Large intestine (tissue), 3 donors: ENCODE results near the gene LYSET. TPM values are rescaled to one million over a fixed set of nuclear protein-coding genes. Genes with fewer than 3 reads are reported as not detected.
"Not testable (repeated sequence)": the region's sequence is repeated elsewhere in the genome, so short reads cannot be mapped to it uniquely, and the experiment has no call there.

ENCODE experiments used
- DNase-seq, 2 donors: peaks; one replicate each; pipeline versions ENCODE4 v3.0.0 to v3.0.0-alpha.2; 2013
- H3K27ac ChIP-seq: one replicate; pipeline ENCODE4 v1.5.1; 2013; ENCODE audit warnings: low read length
- H3K27me3 ChIP-seq: 2 replicates; pipeline ENCODE4 v1.6.1; 2013; ENCODE audit warnings: low read length; ENCODE audit not compliant: control insufficient read depth, insufficient read depth
- H3K36me3 ChIP-seq: 2 replicates; pipeline ENCODE4 v1.6.1; 2013; ENCODE audit warnings: low read length; ENCODE audit not compliant: control insufficient read depth, insufficient read depth
- H3K4me1 ChIP-seq: one replicate; pipeline ENCODE4 v1.6.1; 2013; ENCODE audit warnings: low read length; ENCODE audit not compliant: control insufficient read depth, insufficient read depth
- H3K4me3 ChIP-seq: one replicate; pipeline ENCODE4 v1.5.1; 2013; ENCODE audit warnings: low read length
- H3K9me3 ChIP-seq: one replicate; pipeline ENCODE4 v1.6.1; 2013; ENCODE audit warnings: mild to moderate bottlenecking, low read depth, low read length, moderate library complexity; ENCODE audit not compliant: control insufficient read depth
- WGBS: methylation state at CpG from one replicate; pipeline ENCODE4 v1.1.5; 2013; ENCODE audit warnings: low lambda C conversion rate; ENCODE audit not compliant: insufficient coverage; 5-methylcytosine and 5-hydroxymethylcytosine counted together
- polyA plus RNA-seq: library from polyadenylated mRNA; unstranded; fragments of 120-200 nt; gene quantifications from one replicate; pipeline ENCODE4 v1.2.1, GENCODE V29; 2013

LYSET gene
- polyA plus RNA-seq, 1 donor: 43.5 TPM

GRCh38 chr14:93150227-93151208 is 34.6 kb upstream of the LYSET start:
- Histone ChIP-seq H3K4me3 (peak overlapping the region; percentile 21), H3K9me3 (no peaks in the 10 kb centered on the region), H3K27me3 (no peaks in the 10 kb centered on the region), H3K4me1 (peaks cover 42% of the 10 kb centered on the region), H3K36me3 (no peaks in the 10 kb centered on the region), H3K27ac (peak overlapping the region; percentile 66)
- DNase-seq: peak; percentile 89 to 95
- 0% methylated on average over 1 of the region's 16 CpGs for WGBS

- H3K4me1 ChIP-seq: peaks cover 25% of the 10 kb centered on the region
- no peaks in the 10 kb centered on the region for H3K27me3 ChIP-seq
- no peak for DNase-seq
- no peaks in the 10 kb centered on the region for H3K9me3 ChIP-seq
- no peak overlapping the region for H3K27ac ChIP-seq
- no peak overlapping the region for H3K4me3 ChIP-seq
- H3K36me3 ChIP-seq: no peaks in the 10 kb centered on the region
- no CpG with 5 or more reads among the region's 7 CpGs for WGBS
Observed at GRCh38 chr14:93153121-93153520, 32.0 kb upstream of the LYSET start.

GRCh38 chr14:93155667-93156066 is 29.4 kb upstream of the LYSET start:
- WGBS: no CpG with 5 or more reads among the region's 2 CpGs
- Histone ChIP-seq H3K4me3 (no peak overlapping the region), H3K9me3 (no peaks in the 10 kb centered on the region), H3K27ac (no peak overlapping the region), H3K36me3 (no peaks in the 10 kb centered on the region), H3K4me1 (peaks cover 8% of the 10 kb centered on the region), H3K27me3 (no peaks in the 10 kb centered on the region)
- no peak for DNase-seq

GRCh38 chr14:93156693-93157369 is 28.3 kb upstream of the LYSET start:
- no CpG with 5 or more reads among the region's 8 CpGs for WGBS
- DNase-seq: no peak
- no peaks in the 10 kb centered on the region for H3K36me3 ChIP-seq
- no peak overlapping the region for H3K27ac ChIP-seq
- H3K4me3 ChIP-seq: no peak overlapping the region
- H3K4me1 ChIP-seq: peaks cover 4% of the 10 kb centered on the region
- no peaks in the 10 kb centered on the region for H3K9me3 ChIP-seq
- no peaks in the 10 kb centered on the region for H3K27me3 ChIP-seq

GRCh38 chr14:93158349-93158748 is 26.8 kb upstream of the LYSET start:
- not testable (repeated sequence) for DNase-seq, H3K4me3 ChIP-seq, H3K9me3 ChIP-seq, H3K27me3 ChIP-seq, H3K4me1 ChIP-seq, H3K27ac ChIP-seq, H3K36me3 ChIP-seq
- no CpG with 5 or more reads among the region's 7 CpGs for WGBS

GRCh38 chr14:93159625-93160352 is 25.3 kb upstream of the LYSET start:
- not testable (repeated sequence) for H3K27ac ChIP-seq, DNase-seq, H3K4me1 ChIP-seq, H3K27me3 ChIP-seq, H3K4me3 ChIP-seq, H3K36me3 ChIP-seq, H3K9me3 ChIP-seq
- WGBS: 83% methylated on average over 1 of the region's 5 CpGs

- DNase-seq: no peak
- no CpG with 5 or more reads among the region's 4 CpGs for WGBS
- Histone ChIP-seq H3K36me3 (no peaks in the 10 kb centered on the region), H3K27ac (no peak overlapping the region), H3K4me1 (no peaks in the 10 kb centered on the region), H3K4me3 (no peak overlapping the region), H3K27me3 (no peaks in the 10 kb centered on the region), H3K9me3 (no peaks in the 10 kb centered on the region)
Observed at GRCh38 chr14:93160353-93160801, 24.7 kb upstream of the LYSET start.

GRCh38 chr14:93161411-93161940 is 23.6 kb upstream of the LYSET start:
- 80% methylated on average over 1 of the region's 4 CpGs for WGBS

GRCh38 chr14:93163564-93163963 is 21.6 kb upstream of the LYSET start:
- H3K4me3 ChIP-seq: no peak overlapping the region
- no peaks in the 10 kb centered on the region for H3K27me3 ChIP-seq
- H3K4me1 ChIP-seq: no peaks in the 10 kb centered on the region
- no peaks in the 10 kb centered on the region for H3K36me3 ChIP-seq
- no peaks in the 10 kb centered on the region for H3K9me3 ChIP-seq
- no peak overlapping the region for H3K27ac ChIP-seq
- 80% methylated on average over 1 of the region's 5 CpGs for WGBS
- no peak for DNase-seq

More at GRCh38 chr14:93161411-93161940, 23.6 kb upstream of the LYSET start:
- Histone ChIP-seq H3K27me3 (no peaks in the 10 kb centered on the region), H3K4me3 (no peak overlapping the region), H3K4me1 (no peaks in the 10 kb centered on the region), H3K9me3 (no peaks in the 10 kb centered on the region), H3K36me3 (no peaks in the 10 kb centered on the region), H3K27ac (no peak overlapping the region)
- DNase-seq: no peak
